ENCODE data around the gene CTPS1. TPM values are rescaled to one million over a fixed set of nuclear protein-coding genes. Genes with fewer than 3 reads are reported as not detected.

Gene CTPS1
- total RNA-seq, 1 donor from 2014 or later: 91.4 TPM

DNA sequence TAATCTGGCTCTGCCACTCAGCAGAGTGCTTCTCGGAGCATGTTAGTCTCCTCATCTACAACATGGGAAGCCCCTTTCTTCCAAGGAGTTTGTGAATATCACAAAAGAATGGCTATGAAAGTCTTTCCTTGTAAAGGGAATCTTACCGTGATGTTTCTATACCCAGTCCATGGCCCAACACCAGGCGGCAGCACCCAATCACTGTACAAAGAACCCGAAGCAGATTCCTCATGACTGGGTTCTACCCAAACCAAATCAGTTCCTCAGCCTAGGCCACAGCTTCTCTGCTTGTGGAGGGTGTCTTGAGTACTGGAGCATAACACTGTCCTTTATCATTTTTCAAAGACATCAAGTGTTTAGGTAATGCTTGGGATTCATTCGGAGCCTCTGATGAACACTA, 58.6 kb downstream of the CTPS1 start:
- DNase-seq (ENCODE audit: low read depth): no peak
- no peak for FAIRE-seq
- Histone ChIP-seq H3K4me3 (ENCODE audit: insufficient read depth, low read depth, low read length) (no peak overlapping the region), H3K79me2 (ENCODE audit: insufficient read depth, low read length) (no peaks in the 10 kb centered on the region), H2AFZ (ENCODE audit: low read depth, low read length) (no peak overlapping the region), H3K4me2 (ENCODE audit: low read length) (no peak overlapping the region), H3K9ac (ENCODE audit: low read length) (no peak overlapping the region), H3K9me3 (ENCODE audit: insufficient read depth, low read depth, low read length) (no peaks in the 10 kb centered on the region), H3K27ac (ENCODE audit: low read depth, low read length) (no peak overlapping the region), H3K27me3 (ENCODE audit: insufficient read depth, low read length) (no peaks in the 10 kb centered on the region), H3K4me1 (ENCODE audit: insufficient read depth, low read length) (no peaks in the 10 kb centered on the region), H3K36me3 (ENCODE audit: insufficient read depth, low read length) (peaks cover 11% of the 10 kb centered on the region), H4K20me1 (ENCODE audit: insufficient read depth, low read length) (no peaks in the 10 kb centered on the region)
- H3K36me3 Mint-ChIP-seq (ENCODE audit: low read depth, unreplicated experiment): peaks cover 15% of the 10 kb centered on the region
- no peak overlapping the region for H3K27ac Mint-ChIP-seq (ENCODE audit: unreplicated experiment)
- TF ChIP-seq EZH2 (IDR thresholded peaks at IDR 0.05; ENCODE audit: insufficient read depth, low read length): no peak
- TF ChIP-seq, protein P1, sequence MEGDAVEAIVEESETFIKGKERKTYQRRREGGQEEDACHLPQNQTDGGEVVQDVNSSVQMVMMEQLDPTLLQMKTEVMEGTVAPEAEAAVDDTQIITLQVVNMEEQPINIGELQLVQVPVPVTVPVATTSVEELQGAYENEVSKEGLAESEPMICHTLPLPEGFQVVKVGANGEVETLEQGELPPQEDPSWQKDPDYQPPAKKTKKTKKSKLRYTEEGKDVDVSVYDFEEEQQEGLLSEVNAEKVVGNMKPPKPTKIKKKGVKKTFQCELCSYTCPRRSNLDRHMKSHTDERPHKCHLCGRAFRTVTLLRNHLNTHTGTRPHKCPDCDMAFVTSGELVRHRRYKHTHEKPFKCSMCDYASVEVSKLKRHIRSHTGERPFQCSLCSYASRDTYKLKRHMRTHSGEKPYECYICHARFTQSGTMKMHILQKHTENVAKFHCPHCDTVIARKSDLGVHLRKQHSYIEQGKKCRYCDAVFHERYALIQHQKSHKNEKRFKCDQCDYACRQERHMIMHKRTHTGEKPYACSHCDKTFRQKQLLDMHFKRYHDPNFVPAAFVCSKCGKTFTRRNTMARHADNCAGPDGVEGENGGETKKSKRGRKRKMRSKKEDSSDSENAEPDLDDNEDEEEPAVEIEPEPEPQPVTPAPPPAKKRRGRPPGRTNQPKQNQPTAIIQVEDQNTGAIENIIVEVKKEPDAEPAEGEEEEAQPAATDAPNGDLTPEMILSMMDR (IDR thresholded peaks at IDR 0.05; ENCODE audit: insufficient read depth, low read depth, low read length): no peak
- no peaks in the 10 kb centered on the region for H3K27me3 Mint-ChIP-seq (ENCODE audit: low read depth, unreplicated experiment)
- no peaks in the 10 kb centered on the region for H3K9me3 Mint-ChIP-seq (ENCODE audit: unreplicated experiment)
- no peak overlapping the region for H3K4me3 Mint-ChIP-seq (ENCODE audit: unreplicated experiment)
- H3K4me1 Mint-ChIP-seq (ENCODE audit: low read depth, unreplicated experiment): peaks cover 8% of the 10 kb centered on the region

DNA sequence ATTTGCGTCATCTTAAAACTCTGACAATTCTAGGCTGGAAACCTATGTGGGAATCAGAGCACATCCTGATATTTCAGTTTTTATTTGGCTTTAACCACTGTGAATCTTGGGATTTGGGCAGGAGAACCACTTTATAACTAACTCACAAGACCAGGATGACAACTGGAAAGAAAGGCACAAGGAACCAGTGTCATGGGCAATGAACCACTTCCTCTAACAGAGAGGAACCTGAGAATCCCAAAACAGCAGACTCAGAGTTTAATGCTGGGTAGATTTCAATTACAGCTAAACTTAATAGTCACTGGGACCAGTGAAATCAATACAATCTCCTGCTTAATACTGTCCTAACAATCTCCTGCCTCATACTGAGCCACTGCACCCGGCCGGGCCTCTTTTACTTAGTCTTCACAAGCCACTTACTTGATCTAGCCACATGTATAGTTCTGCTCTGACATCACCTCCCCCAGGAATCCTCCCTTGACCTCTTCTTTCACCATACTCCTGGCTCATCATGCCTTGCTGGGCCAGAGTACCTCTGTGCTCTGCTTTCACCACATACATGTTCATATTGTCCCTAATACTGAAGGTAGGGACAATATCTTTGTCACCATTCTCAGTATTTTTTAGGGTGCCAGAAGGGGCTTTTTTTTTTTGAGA, 62.2 kb downstream of the CTPS1 start:
- H3K27me3 Mint-ChIP-seq (ENCODE audit: low read depth, unreplicated experiment): no peaks in the 10 kb centered on the region
- H3K4me3 Mint-ChIP-seq (ENCODE audit: unreplicated experiment): no peak overlapping the region

DNA sequence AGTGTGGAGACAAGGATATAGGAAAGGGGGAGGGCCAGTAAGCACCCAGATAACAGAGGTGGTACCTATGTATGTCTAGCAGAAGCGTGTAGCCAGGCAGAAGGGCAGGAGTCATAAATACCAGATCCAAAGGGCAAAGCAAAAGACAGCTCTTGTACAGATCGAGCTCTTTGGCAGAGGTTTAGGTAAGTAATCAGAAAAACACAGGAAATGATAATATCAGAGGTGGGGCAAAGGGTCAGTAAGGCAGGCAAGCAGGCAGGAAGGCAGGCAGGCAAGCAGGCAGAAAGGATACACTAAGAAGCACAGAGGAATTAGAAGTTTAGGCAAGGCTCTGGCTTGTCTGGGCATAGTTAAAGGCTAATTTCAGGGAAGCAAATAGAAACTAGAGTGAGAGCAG, 64.7 kb downstream of the CTPS1 start:
- no peak overlapping the region for H3K4me2 ChIP-seq (ENCODE audit: low read length)
- H3K4me3 Mint-ChIP-seq (ENCODE audit: unreplicated experiment): no peak overlapping the region
- H3K27me3 Mint-ChIP-seq (ENCODE audit: low read depth, unreplicated experiment): no peaks in the 10 kb centered on the region
- H3K27ac Mint-ChIP-seq (ENCODE audit: unreplicated experiment): no peak overlapping the region
- DNase-seq (ENCODE audit: low read depth): no peak
- peaks cover 6% of the 10 kb centered on the region for H3K4me1 ChIP-seq (ENCODE audit: insufficient read depth, low read length)
- no peak for FAIRE-seq
- no peaks in the 10 kb centered on the region for H3K9me3 ChIP-seq (ENCODE audit: insufficient read depth, low read depth, low read length)
- H3K4me3 ChIP-seq (ENCODE audit: insufficient read depth, low read depth, low read length): no peak overlapping the region
- no peak overlapping the region for H2AFZ ChIP-seq (ENCODE audit: low read depth, low read length)
- no peak overlapping the region for H3K9ac ChIP-seq (ENCODE audit: low read length)
- no peaks in the 10 kb centered on the region for H3K9me3 Mint-ChIP-seq (ENCODE audit: unreplicated experiment)
- H3K27ac ChIP-seq (ENCODE audit: low read depth, low read length): no peak overlapping the region
- no peaks in the 10 kb centered on the region for H4K20me1 ChIP-seq (ENCODE audit: insufficient read depth, low read length)
- peaks cover 8% of the 10 kb centered on the region for H3K36me3 ChIP-seq (ENCODE audit: insufficient read depth, low read length)
- no peaks in the 10 kb centered on the region for H3K27me3 ChIP-seq (ENCODE audit: insufficient read depth, low read length)
- no peak for TF ChIP-seq EZH2 (IDR thresholded peaks at IDR 0.05; ENCODE audit: insufficient read depth, low read length)
- TF ChIP-seq, protein P1 (IDR thresholded peaks at IDR 0.05; ENCODE audit: insufficient read depth, low read depth, low read length): no peak
- H3K79me2 ChIP-seq (ENCODE audit: insufficient read depth, low read length): no peaks in the 10 kb centered on the region
- H3K36me3 Mint-ChIP-seq (ENCODE audit: low read depth, unreplicated experiment): peaks cover 27% of the 10 kb centered on the region
- peaks cover 12% of the 10 kb centered on the region for H3K4me1 Mint-ChIP-seq (ENCODE audit: low read depth, unreplicated experiment)

More for the DNA sequence above, 62.2 kb downstream of the CTPS1 start:
- Histone ChIP-seq H3K4me3 (ENCODE audit: insufficient read depth, low read depth, low read length) (no peak overlapping the region), H3K9me3 (ENCODE audit: insufficient read depth, low read depth, low read length) (no peaks in the 10 kb centered on the region), H3K4me2 (ENCODE audit: low read length) (no peak overlapping the region), H3K9ac (ENCODE audit: low read length) (no peak overlapping the region), H2AFZ (ENCODE audit: low read depth, low read length) (no peak overlapping the region), H3K36me3 (ENCODE audit: insufficient read depth, low read length) (peaks cover 3% of the 10 kb centered on the region), H4K20me1 (ENCODE audit: insufficient read depth, low read length) (no peaks in the 10 kb centered on the region), H3K27ac (ENCODE audit: low read depth, low read length) (no peak overlapping the region), H3K27me3 (ENCODE audit: insufficient read depth, low read length) (no peaks in the 10 kb centered on the region), H3K79me2 (ENCODE audit: insufficient read depth, low read length) (no peaks in the 10 kb centered on the region), H3K4me1 (ENCODE audit: insufficient read depth, low read length) (peaks cover 6% of the 10 kb centered on the region)
- FAIRE-seq (no peak), DNase-seq (ENCODE audit: low read depth) (no peak)
- Mint-ChIP-seq H3K27ac (ENCODE audit: unreplicated experiment) (no peak overlapping the region), H3K36me3 (ENCODE audit: low read depth, unreplicated experiment) (peaks cover 19% of the 10 kb centered on the region), H3K9me3 (ENCODE audit: unreplicated experiment) (no peaks in the 10 kb centered on the region), H3K4me1 (ENCODE audit: low read depth, unreplicated experiment) (peaks cover 11% of the 10 kb centered on the region)
- TF ChIP-seq, protein P1 (IDR thresholded peaks at IDR 0.05; ENCODE audit: insufficient read depth, low read depth, low read length): no peak
- no peak for TF ChIP-seq EZH2 (IDR thresholded peaks at IDR 0.05; ENCODE audit: insufficient read depth, low read length)
